HepG2 (cell line): Measurements from ENCODE around the gene MYOM1. TPM values are rescaled to one million over a fixed set of nuclear protein-coding genes. Genes with fewer than 3 reads are reported as not detected.

ENCODE experiments used
- CREM ChIP-seq, 2 experiments: sonication (generic) in 1 of 2; formaldehyde crosslinking in 1 of 2; IDR thresholded peaks; 2 replicates each; pipeline versions ENCODE4 v1.4.0 to v1.6.1; 2016 to 2020; ENCODE audit warnings: antibody characterized with exemption in 1 of 2, mild to moderate bottlenecking in 1 of 2, missing genetic modification reagents in 1 of 2
- DMTF1 ChIP-seq: sonication (generic); formaldehyde crosslinking; IDR thresholded peaks from 2 replicates; pipeline ENCODE4 v1.4.0; 2020; ENCODE audit warnings: mild to moderate bottlenecking, missing genetic modification reagents
- MXD1 ChIP-seq: sonication (generic); formaldehyde crosslinking; IDR thresholded peaks from 2 replicates; pipeline ENCODE4 v1.4.0; 2020; ENCODE audit warnings: mild to moderate bottlenecking, missing genetic modification reagents
- PRPF4 ChIP-seq: fragments of 200-400 bp; formaldehyde crosslinking; IDR thresholded peaks from 2 replicates; pipeline ENCODE4 v1.6.1; 2016; ENCODE audit warnings: low read length, low read depth; ENCODE audit not compliant: poor library complexity, severe bottlenecking
- RXRB ChIP-seq: IDR thresholded peaks from 2 replicates; pipeline ENCODE4 v1.6.1; 2016; ENCODE audit warnings: borderline replicate concordance, missing genetic modification reagents, missing compliant biosample characterization
- SAP130 ChIP-seq: IDR thresholded peaks from 2 replicates; pipeline ENCODE4 v1.6.1; 2016; ENCODE audit warnings: low read depth
- SOX13 ChIP-seq, 3 experiments: fragments of 450-650 bp in 1 of 3; sonication (generic) in 1 of 3; formaldehyde crosslinking in 1 of 3; IDR thresholded peaks in 2 of 3; conservative IDR thresholded peaks in 1 of 3; 2 replicates each; pipeline versions ENCODE4 v1.5.0 to v1.6.1; 2016 to 2020; ENCODE audit warnings: antibody characterized with exemption in 1 of 3, mild to moderate bottlenecking in 1 of 3, missing compliant biosample characterization in 1 of 3, missing genetic modification reagents in 1 of 3, moderate library complexity in 1 of 3
- TBX2 ChIP-seq: sonication (generic); formaldehyde crosslinking; IDR thresholded peaks from 2 replicates; pipeline ENCODE4 v1.5.0; 2020; ENCODE audit warnings: missing genetic modification reagents, mild to moderate bottlenecking, borderline replicate concordance
- THRA ChIP-seq: sonication (generic); formaldehyde crosslinking; IDR thresholded peaks from 2 replicates; pipeline ENCODE4 v1.4.0; 2020; ENCODE audit warnings: missing genetic modification reagents, borderline replicate concordance
- ZBTB20 ChIP-seq: sonication (generic); formaldehyde crosslinking; IDR thresholded peaks from 2 replicates; pipeline ENCODE4 v1.8.1; 2023; ENCODE audit warnings: missing genetic modification reagents, low read depth, mild to moderate bottlenecking, borderline replicate concordance
- ZKSCAN5 ChIP-seq: sonication (generic); formaldehyde crosslinking; IDR thresholded peaks from 2 replicates; pipeline ENCODE4 v1.5.1; 2020; ENCODE audit warnings: mild to moderate bottlenecking, missing genetic modification reagents
- ZNF274 ChIP-seq: sonication (generic); formaldehyde crosslinking; IDR thresholded peaks from 2 replicates; pipeline ENCODE4 v1.5.1; 2020; ENCODE audit warnings: mild to moderate bottlenecking, missing genetic modification reagents
- ZNF513 ChIP-seq: sonication (generic); formaldehyde crosslinking; conservative IDR thresholded peaks from 2 replicates; pipeline ENCODE4 v1.5.0; 2020; ENCODE audit warnings: missing genetic modification reagents
- ZNF609 ChIP-seq: sonication (generic); formaldehyde crosslinking; IDR thresholded peaks from 2 replicates; pipeline ENCODE4 v1.4.0; 2020; ENCODE audit warnings: mild to moderate bottlenecking, missing genetic modification reagents, borderline replicate concordance
- ZNF75D ChIP-seq: sonication (generic); formaldehyde crosslinking; IDR thresholded peaks from 2 replicates; pipeline ENCODE4 v1.8.1; 2023; ENCODE audit warnings: missing genetic modification reagents, mild to moderate bottlenecking, borderline replicate concordance
- polyA plus RNA-seq, 8 experiments: library from polyadenylated mRNA; depleted of rRNA in 3 of 8; stranded (reverse) in 7 of 8; unstranded in 1 of 8; fragments of >200 nt; fragmentation: Illumina TruSeq in 4 of 8; extraction: Trizol in 4 of 8; gene quantifications; 2 replicates each; pipeline versions ENCODE4 v1.2.1 to v1.2.3, GENCODE V29; 2011 to 2016; ENCODE audit warnings: low read depth in 4 of 8, missing spikeins in 1 of 8, mixed read lengths in 1 of 8; ENCODE audit not compliant: insufficient read depth in 1 of 8
- total RNA-seq, 5 experiments: library from RNA; depleted of rRNA; stranded (reverse); fragments of >200 nt; fragmentation: Illumina TruSeq; extraction: Trizol; gene quantifications; 2 replicates each; pipeline ENCODE4 v1.2.3, GENCODE V29; 2016; ENCODE audit warnings: low read depth in 1 of 5

Gene MYOM1
- total and polyA plus RNA-seq, 2 of the 13 experiments (the other 11 are each of a cell fraction or from before 2014, with no cell fraction given): 0.46 to 0.98 TPM

GRCh38 chr18:3044931-3045698, 174.7 kb downstream of the MYOM1 start (continued):
- TF ChIP-seq ZNF75D: no peak
- no peak for TF ChIP-seq ZNF274
- peak; percentile 24 for TF ChIP-seq PRPF4
- no peak for TF ChIP-seq ZNF513
- TF ChIP-seq MXD1 (CRISPR knock-in tag): no peak
- TF ChIP-seq THRA (CRISPR knock-in tag): peak; percentile 77; the same call in 1 of the 2 replicates
- peak; percentile 21; the same call in 1 of the 2 replicates for TF ChIP-seq CREM (IDR thresholded peaks at IDR 0.05)
- TF ChIP-seq CREM (CRISPR knock-in tag; IDR thresholded peaks at IDR 0.05): no peak
- TF ChIP-seq ZNF609 (CRISPR knock-in tag): peak; percentile 34; the same call in 1 of the 2 replicates
- peak; percentile 74; the same call in 1 of the 2 replicates for TF ChIP-seq RXRB
- peak; percentile 20; the same call in 1 of the 2 replicates for TF ChIP-seq SAP130 (CRISPR knock-in tag)
- no peak for TF ChIP-seq SOX13 (IDR thresholded peaks at IDR 0.05)
- TF ChIP-seq SOX13 (CRISPR knock-in tag; conservative IDR thresholded peaks at IDR 0.05 in 1 of 2, IDR thresholded peaks at IDR 0.05 in 1 of 2): peak in 1 of 2 experiments; percentile 47; a peak in 1 of 4 replicates
- peak; percentile 52; the same call in 1 of the 2 replicates for TF ChIP-seq TBX2 (CRISPR knock-in tag)
- TF ChIP-seq DMTF1 (CRISPR knock-in tag): no peak
- peak; percentile 47; the same call in 1 of the 2 replicates for TF ChIP-seq ZBTB20 (CRISPR knock-in tag)
- TF ChIP-seq ZKSCAN5 (CRISPR knock-in tag): no peak
